Measurements from ENCODE around the gene CMPK1. TPM values are rescaled to one million over a fixed set of nuclear protein-coding genes. Genes with fewer than 3 reads are reported as not detected.
"Not testable (repeated sequence)": the region's sequence is repeated elsewhere in the genome, so short reads cannot be mapped to it uniquely, and the experiment has no call there.

CMPK1 gene
- total and polyA plus RNA-seq, 12 donors = 41.4 to 81.5 (median 74.7) TPM

- H3K4me3 ChIP-seq = no peak overlapping the region
- intact Hi-C loops (cut with DNase I) = no loop called here
- DNase-seq (no peak), ATAC-seq (no peak)
- no peak overlapping the region for H3K27ac ChIP-seq
- H3K4me1 ChIP-seq = peaks cover 0 to 17% (median 12%) of the 10 kb centered on the region in 9 donors
- 94 to 99% methylated on average over 2 of the region's 2 CpGs for WGBS, 2 donors
- H3K36me3 ChIP-seq = peaks cover 0 to 49% (median 0%) of the 10 kb centered on the region in 9 donors
- no peaks in the 10 kb centered on the region for H3K27me3 ChIP-seq
- H3K9me3 ChIP-seq = no peaks in the 10 kb centered on the region
- no peak for TF ChIP-seq CTCF (IDR thresholded peaks at IDR 0.05)
Measured at GRCh38 chr1:47302472-47302871, 31.1 kb upstream of the CMPK1 start.

GRCh38 chr1:47309427-47309826, 24.2 kb upstream of the CMPK1 start:
- whole genome bisulfite sequencing, 2 donors = 88 to 90% methylated on average over 4 of the region's 4 CpGs
- peaks cover 0 to 14% (median 0%) of the 10 kb centered on the region in 9 donors for H3K36me3 ChIP-seq
- no peak for TF ChIP-seq CTCF (IDR thresholded peaks at IDR 0.05)
- H3K27me3 ChIP-seq = no peaks in the 10 kb centered on the region
- ATAC-seq (no peak), DNase-seq (no peak)
- intact Hi-C loops (cut with DNase I) = no loop called here
- no peak overlapping the region for H3K4me3 ChIP-seq
- no peak overlapping the region for H3K27ac ChIP-seq
- peaks cover 0 to 14% (median 7%) of the 10 kb centered on the region in 9 donors for H3K4me1 ChIP-seq
- no peaks in the 10 kb centered on the region for H3K9me3 ChIP-seq

- WGBS, 2 donors = 0 to 1% methylated on average over 54 of the region's 54 CpGs
- DNase-seq (peak; percentile 98), ATAC-seq (peak; percentile 100)
- H3K27ac ChIP-seq = peak within 1 kb of the TSS; percentile 37 to 91 (median 75)
- no peaks in the 10 kb centered on the region for H3K27me3 ChIP-seq
- H3K36me3 ChIP-seq = peaks cover 0 to 9% (median 0%) of the 10 kb centered on the region in 9 donors
- peak within 1 kb of the TSS; percentile 47 to 92 (median 70) for H3K4me3 ChIP-seq
- H3K9me3 ChIP-seq = no peaks in the 10 kb centered on the region
- TF ChIP-seq CTCF (IDR thresholded peaks at IDR 0.05) = peak in 3 of 9 donors; percentile 10 to 30 (median 17)
- intact Hi-C loops (cut with DNase I) = loop anchor here in 2 of 10 donors (1.0 to 2.0 kb wide), 2 partner anchors 19 kb away; partner anchors contain the start of gene CMPK1 (in 2 of the 2)
- H3K4me1 ChIP-seq = peaks cover 0 to 14% (median 7%) of the 10 kb centered on the region in 9 donors
Measured at GRCh38 chr1:47313915-47314664, 19.5 kb upstream of the CMPK1 start, which contains the start of gene STIL. TSS of gene STIL (minus strand) at chr1:47314147. CDS start at chr1:47310319, 3,828 bp downstream.

- Histone ChIP-seq H3K9me3 (no peaks in the 10 kb centered on the region), H3K27me3 (no peaks in the 10 kb centered on the region), H3K4me3 (no peak overlapping the region), H3K36me3 (no peaks in the 10 kb centered on the region), H3K27ac (no peak overlapping the region), H3K4me1 (peaks cover 0 to 10% (median 7%) of the 10 kb centered on the region in 9 donors)
- intact Hi-C loops (cut with DNase I) = loop anchor here in 1 of 10 donors (5.0 kb wide), 1 partner anchor 126 kb away; the partner anchor contains the start of gene PDZK1IP1
- 77 to 87% methylated on average over 1 of the region's 1 CpG for WGBS, 2 donors
- ATAC-seq (no peak), DNase-seq (no peak)
- no peak for TF ChIP-seq CTCF (IDR thresholded peaks at IDR 0.05)
Measured at GRCh38 chr1:47317841-47318240, 15.7 kb upstream of the CMPK1 start.

GRCh38 chr1:47319968-47320367, 13.6 kb upstream of the CMPK1 start:
- ATAC-seq, H3K36me3 ChIP-seq, H3K4me3 ChIP-seq, H3K4me1 ChIP-seq, H3K27me3 ChIP-seq, H3K9me3 ChIP-seq, DNase-seq, H3K27ac ChIP-seq: not testable (repeated sequence)
- intact Hi-C loops (cut with DNase I) = loop anchor here in 1 of 10 donors (5.0 kb wide), 1 partner anchor 128 kb away; the partner anchor contains the start of gene PDZK1IP1
- 86 to 88% methylated on average over 14 of the region's 14 CpGs for WGBS, 2 donors

Data from heart right ventricle (tissue), 16 donors.